ENCODE results near the gene MRPS21.

The MRPS21 gene

GRCh38 chr1:150293433-150294253 lies at the start of gene MRPS21:
Gene MRPS21 (plus strand): TSS chr1:150293861. CDS start chr1:150294367, 506 bp downstream.
- peak; percentile 68 to 84 for DNase-seq

- no peak for DNase-seq
Observed at GRCh38 chr1:150249936-150250335, 43.7 kb upstream of the MRPS21 start.

DNA sequence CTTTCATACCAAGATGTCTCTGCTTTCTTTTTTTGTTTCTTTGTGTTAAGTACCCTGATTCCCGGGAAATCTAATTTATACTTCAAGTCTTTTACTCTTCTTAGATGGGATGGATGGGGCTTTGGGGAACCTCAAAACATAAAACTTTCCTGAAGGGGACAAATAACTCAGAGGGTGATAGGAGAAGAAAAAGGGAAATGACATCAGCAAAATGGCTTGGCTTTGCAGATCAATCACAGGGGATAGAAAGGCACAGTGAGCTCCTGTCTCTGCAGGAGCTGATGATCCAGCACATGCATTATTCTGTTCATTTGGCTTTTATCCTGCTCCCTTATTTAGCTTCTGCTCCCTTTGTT lies 37.5 kb upstream of the MRPS21 start:
- no peak for DNase-seq

GRCh38 chr1:150256554-150257341 lies 36.9 kb upstream of the MRPS21 start:
- no peak for DNase-seq

DNA sequence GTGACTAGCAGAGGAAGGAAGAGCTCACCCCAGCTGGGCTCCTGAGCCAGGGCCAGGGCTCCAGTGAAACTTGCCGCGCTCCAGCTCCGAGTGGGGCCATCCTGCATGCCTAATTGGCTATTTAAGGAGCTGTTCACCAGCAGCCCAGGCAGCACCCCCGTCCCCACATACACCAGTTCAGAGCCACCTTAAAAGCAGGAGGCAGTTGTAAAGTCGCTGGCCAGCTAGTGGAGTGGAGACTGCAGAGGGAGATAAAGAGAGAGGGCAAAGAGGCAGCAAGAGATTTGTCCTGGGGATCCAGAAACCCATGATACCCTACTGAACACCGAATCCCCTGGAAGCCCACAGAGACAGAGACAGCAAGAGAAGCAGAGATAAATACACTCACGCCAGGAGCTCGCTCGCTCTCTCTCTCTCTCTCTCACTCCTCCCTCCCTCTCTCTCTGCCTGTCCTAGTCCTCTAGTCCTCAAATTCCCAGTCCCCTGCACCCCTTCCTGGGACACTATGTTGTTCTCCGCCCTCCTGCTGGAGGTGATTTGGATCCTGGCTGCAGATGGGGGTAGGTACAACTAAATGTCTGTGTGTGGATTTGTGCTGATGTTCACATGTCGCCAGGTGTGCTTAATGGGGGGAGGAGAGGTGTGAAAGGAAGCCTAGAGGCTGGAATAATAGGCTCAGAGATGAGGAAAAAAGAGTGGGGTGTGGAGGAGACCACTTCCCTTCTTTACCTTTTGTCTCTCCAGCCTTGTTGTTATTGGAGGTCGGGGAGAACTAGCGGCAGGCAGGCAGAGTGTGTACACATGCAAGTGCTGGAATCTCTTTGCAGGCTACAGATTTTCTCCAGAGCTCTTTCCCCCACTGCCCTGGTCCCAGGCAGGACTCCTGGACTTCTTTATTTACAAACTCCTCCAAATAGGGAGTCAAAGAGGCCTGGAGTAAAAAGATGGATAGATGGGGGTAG lies 35.8 kb upstream of the MRPS21 start, which contains the start of gene CA14:
Gene CA14 (plus strand): TSS at position 151 of the 962 bp plus-strand sequence. CDS start 355 bp downstream, at position 506.
- peak in 1 of 2 experiments; percentile 31 for DNase-seq

- DNase-seq, result no peak
Observed at GRCh38 chr1:150259217-150259616, 34.4 kb upstream of the MRPS21 start.

DNA sequence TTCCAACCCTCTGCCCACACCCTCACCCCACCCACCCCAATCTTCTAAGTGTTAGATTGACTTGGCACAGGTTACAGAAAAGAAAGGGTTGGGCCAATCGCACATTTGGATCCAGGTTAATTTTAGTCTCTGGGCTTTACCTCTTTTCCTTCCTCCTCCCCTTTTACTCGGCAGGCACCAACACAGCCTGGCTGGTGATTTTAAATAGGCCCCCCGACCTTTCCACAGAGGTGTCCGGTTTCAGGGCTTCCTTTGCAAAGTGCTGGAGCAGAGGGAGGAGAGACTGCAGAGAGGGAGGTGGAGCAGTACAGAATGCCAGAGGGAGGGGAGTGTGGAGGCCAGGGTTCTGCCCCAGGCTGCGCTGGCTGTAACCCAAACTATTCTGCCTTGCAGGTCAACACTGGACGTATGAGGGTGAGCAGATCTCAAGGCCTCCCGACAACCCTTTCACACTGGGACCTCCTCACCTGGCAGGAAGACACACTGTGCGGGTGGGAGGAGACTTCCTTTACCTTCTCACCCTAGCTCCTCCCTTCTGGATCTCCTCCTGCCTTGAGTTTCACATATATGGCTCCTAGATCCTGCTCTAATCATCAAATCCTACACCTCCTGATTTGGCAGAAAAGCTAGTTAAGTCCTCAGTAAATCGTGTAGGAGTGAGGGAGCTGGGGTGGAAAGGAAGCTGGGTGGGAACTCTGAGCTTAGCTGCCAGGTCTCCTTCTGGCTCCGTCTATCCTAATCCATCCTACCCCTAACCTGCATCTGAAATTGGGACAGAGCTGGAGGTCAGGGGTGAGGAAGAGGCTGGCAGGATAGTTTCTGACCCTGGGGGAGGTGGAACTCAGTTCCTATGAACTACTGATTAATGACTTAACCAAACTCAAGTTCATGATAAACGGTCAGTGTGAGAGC lies 33.6 kb upstream of the MRPS21 start:
- peak in 1 of 2 experiments; percentile 23 for DNase-seq

DNA sequence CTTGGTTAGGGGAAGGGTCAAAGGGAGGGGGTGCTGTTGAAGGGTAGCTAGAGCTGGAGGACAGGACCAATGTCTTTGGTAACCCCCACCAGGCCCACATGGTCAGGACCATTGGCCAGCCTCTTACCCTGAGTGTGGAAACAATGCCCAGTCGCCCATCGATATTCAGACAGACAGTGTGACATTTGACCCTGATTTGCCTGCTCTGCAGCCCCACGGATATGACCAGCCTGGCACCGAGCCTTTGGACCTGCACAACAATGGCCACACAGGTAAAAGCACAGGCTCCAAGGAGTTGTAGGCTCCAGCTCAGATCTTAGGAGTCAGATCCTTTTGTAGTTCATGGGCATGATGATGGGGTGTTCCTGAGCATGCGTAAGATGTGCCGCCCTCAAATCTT lies 32.3 kb upstream of the MRPS21 start:
- DNase-seq, result no peak

DNA sequence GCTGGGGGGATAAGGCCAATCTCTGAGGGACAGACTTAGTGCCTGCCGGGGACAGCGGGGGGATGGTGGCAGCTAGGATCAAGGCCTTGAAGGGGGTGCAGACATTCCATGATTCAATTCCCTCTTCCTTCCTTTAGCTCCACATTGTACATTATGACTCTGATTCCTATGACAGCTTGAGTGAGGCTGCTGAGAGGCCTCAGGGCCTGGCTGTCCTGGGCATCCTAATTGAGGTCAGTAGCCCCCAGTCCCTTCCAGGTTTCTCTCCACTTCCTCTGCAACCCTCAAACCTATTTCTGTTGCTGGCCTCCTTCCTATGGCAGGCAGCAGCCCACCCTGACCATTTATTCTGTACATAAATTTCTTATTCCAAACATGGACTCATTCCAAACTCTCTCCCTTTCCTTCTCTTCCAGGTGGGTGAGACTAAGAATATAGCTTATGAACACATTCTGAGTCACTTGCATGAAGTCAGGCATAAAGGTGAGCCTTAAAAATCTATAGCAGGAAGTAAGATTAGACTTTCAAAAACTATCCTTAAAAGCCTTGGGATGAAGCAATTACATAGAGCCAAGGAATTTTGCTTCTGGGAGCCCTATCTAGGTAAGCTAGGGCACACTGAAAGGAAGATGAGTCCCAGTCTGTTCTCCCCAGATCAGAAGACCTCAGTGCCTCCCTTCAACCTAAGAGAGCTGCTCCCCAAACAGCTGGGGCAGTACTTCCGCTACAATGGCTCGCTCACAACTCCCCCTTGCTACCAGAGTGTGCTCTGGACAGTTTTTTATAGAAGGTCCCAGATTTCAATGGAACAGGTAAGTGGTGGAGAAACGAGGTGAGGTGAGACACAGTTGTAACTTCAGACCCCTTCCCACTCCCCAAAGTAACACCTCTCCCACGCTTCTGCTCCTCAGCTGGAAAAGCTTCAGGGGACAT lies 31.0 kb upstream of the MRPS21 start:
- no peak for DNase-seq

- no peak for DNase-seq
Observed at GRCh38 chr1:150263549-150263948, 30.1 kb upstream of the MRPS21 start.

- no peak for DNase-seq
Observed at GRCh38 chr1:150267896-150268295, 25.8 kb upstream of the MRPS21 start.

- no peak for DNase-seq
Observed at GRCh38 chr1:150268340-150268704, 25.3 kb upstream of the MRPS21 start.

DNA sequence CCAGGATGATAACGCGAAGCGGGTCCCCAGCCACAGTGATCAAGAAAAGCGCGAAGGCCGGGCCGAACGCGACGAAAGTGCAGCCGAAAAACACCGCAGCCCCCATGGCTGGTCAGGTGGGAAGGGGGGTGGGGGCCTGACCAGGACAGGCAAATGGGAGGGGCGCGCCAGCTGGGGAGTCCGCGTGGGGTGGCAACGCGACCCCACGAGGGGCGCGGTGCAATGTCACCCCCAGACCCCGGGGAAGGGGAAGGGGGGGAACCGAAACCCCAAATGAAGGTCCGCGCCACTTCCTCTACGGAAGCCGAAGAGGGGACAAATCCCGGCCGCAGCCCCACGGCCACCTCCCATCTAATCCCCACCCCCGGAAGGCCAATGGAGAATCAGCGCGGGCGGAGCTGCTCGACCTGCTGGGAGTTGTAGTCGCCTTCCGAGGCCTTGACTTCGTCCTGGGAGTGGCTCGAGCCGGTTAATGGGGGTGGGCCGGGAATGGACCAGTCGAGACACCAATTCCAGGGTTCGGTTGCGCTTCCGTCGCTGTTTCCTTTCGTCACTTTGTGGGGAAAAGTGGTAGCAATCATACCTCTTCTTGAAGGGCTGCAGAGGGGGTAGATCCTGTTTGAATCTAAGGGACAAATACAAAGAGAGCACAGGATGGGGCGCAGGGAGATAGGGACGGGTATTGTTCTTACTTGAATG lies 24.8 kb upstream of the MRPS21 start, which contains the start of gene APH1A:
Gene APH1A (minus strand): TSS at position 312 of the 699 bp plus-strand sequence. CDS start 206 bp downstream, at position 106.
- DNase-seq, result peak; percentile 84 to 94

- DNase-seq, result no peak
Observed at GRCh38 chr1:150269451-150269850, 24.2 kb upstream of the MRPS21 start.

DNA sequence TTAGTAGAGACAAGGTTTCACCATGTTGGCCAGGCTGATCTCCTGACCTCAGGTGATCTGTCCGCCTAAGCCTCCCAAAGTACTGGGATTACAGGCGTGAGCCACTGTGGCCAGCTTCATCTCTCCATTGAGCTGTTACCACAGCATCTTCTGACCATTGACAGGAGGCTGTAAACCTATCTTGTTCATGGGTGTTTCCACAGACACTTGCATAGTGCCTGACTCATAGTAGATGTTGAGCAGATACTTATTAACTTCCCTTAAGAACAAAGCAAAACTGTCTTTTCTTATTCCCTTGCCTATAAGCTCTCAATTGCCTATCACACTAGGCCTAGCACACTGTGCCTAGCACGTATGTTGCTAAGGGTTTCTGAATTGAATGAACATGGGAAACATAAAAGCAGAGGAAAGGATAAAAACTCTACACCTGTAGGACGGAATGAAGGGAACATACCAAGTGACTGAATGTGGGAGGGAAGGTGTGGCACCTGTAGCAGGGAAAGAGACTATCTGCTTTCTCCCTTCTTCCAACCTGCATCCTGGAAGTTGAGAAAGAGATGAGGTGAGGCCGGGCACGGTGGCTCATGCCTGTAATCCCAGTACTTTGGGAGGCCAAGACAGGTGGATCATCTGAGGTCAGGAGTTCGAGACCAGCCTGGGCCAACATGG lies 22.2 kb upstream of the MRPS21 start:
- no peak for DNase-seq

DNA sequence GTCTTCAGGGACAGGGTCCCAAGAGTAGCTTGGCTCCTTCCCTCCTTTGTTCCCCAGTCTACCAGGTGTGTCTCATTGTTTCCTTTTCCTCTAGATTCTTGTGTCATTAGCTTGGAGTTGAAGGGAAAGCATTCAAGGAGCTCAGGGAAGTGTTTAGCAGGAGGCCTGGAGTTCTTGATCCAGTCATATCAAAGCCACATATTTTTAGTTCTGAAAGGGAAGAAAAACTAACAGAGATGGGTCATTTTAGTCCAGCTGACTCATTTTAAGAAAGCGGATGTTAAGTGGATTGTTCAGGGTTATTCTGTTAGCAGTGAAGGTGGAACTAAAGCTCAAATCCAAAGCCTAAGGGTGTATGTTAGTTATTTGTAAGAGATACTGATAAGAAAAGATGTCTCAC lies 20.4 kb upstream of the MRPS21 start:
- no peak for DNase-seq

DNA sequence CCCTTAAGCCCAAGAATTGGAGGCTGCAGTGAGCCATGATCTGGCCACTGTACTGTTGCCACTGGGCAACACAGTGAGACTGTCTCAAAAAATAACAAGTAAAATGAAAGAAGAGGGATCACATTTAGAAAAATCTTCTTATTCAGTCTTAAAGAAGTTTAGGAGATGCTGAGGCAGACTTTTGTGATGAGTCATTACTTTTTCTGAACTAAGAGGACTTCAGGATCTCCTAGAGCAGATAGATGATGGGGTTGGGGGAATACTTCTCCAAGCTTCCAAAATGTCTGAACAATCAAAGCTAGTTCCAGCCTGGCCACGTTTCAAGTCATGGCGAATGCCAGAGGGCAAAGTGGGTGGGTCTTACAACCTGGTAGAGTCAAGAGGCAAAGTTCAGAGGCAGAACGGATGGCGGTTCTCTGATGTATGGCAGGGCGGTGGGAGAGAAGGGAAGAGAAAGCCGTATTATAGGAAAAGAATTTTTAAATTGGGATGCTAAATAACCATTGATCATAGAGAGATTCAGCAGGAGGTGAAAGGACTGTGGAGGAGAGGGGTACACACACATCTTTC lies 13.4 kb upstream of the MRPS21 start:
- DNase-seq, result no peak

GRCh38 chr1:150281221-150281757 lies 12.4 kb upstream of the MRPS21 start:
- peak; percentile 17 to 45 for DNase-seq
